WTC11 (cell line): ENCODE results near the gene CEMIP. TPM values are rescaled to one million over a fixed set of nuclear protein-coding genes. Genes with fewer than 3 reads are reported as not detected.

Experiments used
- AR ChIP-seq: fragments of 250-450 bp; sonication (Bioruptor Pico); IDR thresholded peaks from 2 replicates; pipeline ENCODE4 v1.9.0; 2021; ENCODE audit warnings: mild to moderate bottlenecking
- ATF1 ChIP-seq: sonication (generic); formaldehyde crosslinking; IDR thresholded peaks from 2 replicates; pipeline ENCODE4 v1.8.1; 2023; ENCODE audit warnings: mild to moderate bottlenecking, moderate library complexity, missing genetic modification reagents
- ATF6 ChIP-seq: sonication (generic); formaldehyde crosslinking; IDR thresholded peaks from 2 replicates; pipeline ENCODE4 v1.8.1; 2023; ENCODE audit warnings: mild to moderate bottlenecking, missing genetic modification reagents
- CREB1 ChIP-seq: sonication (generic); formaldehyde crosslinking; IDR thresholded peaks from 2 replicates; pipeline ENCODE4 v1.8.0; 2023; ENCODE audit warnings: mild to moderate bottlenecking, missing genetic modification reagents
- E2F1 ChIP-seq: sonication (generic); formaldehyde crosslinking; IDR thresholded peaks from 2 replicates; pipeline ENCODE4 v1.8.0; 2022; ENCODE audit warnings: mild to moderate bottlenecking, missing genetic modification reagents
- ESRRA ChIP-seq: sonication (generic); formaldehyde crosslinking; IDR thresholded peaks from 2 replicates; pipeline ENCODE4 v1.8.1; 2022; ENCODE audit warnings: mild to moderate bottlenecking, missing genetic modification reagents, borderline replicate concordance
- ETV6 ChIP-seq: sonication (generic); formaldehyde crosslinking; IDR thresholded peaks from 2 replicates; pipeline ENCODE4 v1.8.1; 2022; ENCODE audit warnings: mild to moderate bottlenecking, missing genetic modification reagents
- FOXP4 ChIP-seq: sonication (generic); formaldehyde crosslinking; IDR thresholded peaks from 2 replicates; pipeline ENCODE4 v1.8.0; 2022; ENCODE audit warnings: mild to moderate bottlenecking, missing genetic modification reagents
- GABPB1 ChIP-seq: sonication (generic); formaldehyde crosslinking; IDR thresholded peaks from 2 replicates; pipeline ENCODE4 v1.8.1; 2023; ENCODE audit warnings: mild to moderate bottlenecking, missing genetic modification reagents
- GTF2I ChIP-seq: fragments of 250-450 bp; sonication (Bioruptor Pico); conservative IDR thresholded peaks from 2 replicates; pipeline ENCODE4 v1.4.0; 2021; ENCODE audit warnings: mild to moderate bottlenecking
- HMGXB4 ChIP-seq: sonication (generic); formaldehyde crosslinking; IDR thresholded peaks from 2 replicates; pipeline ENCODE4 v1.8.1; 2023; ENCODE audit warnings: mild to moderate bottlenecking, moderate library complexity, missing genetic modification reagents
- IRF2 ChIP-seq: sonication (generic); formaldehyde crosslinking; IDR thresholded peaks from 2 replicates; pipeline ENCODE4 v1.8.0; 2022; ENCODE audit warnings: low read depth, missing genetic modification reagents, borderline replicate concordance
- MAX ChIP-seq: sonication (generic); formaldehyde crosslinking; IDR thresholded peaks from 2 replicates; pipeline ENCODE4 v1.8.0; 2022; ENCODE audit warnings: mild to moderate bottlenecking, missing genetic modification reagents
- MLX ChIP-seq: sonication (generic); formaldehyde crosslinking; IDR thresholded peaks from 2 replicates; pipeline ENCODE4 v1.8.1; 2023; ENCODE audit warnings: mild to moderate bottlenecking, missing genetic modification reagents, moderate library complexity
- MXD4 ChIP-seq: fragments of 250-450 bp; sonication (Bioruptor Pico); IDR thresholded peaks from 2 replicates; pipeline ENCODE4 v1.8.0; 2021; ENCODE audit warnings: mild to moderate bottlenecking, moderate library complexity, borderline replicate concordance
- MYBL2 ChIP-seq: sonication (generic); formaldehyde crosslinking; IDR thresholded peaks from 2 replicates; pipeline ENCODE4 v1.8.1; 2023; ENCODE audit warnings: mild to moderate bottlenecking, moderate library complexity, missing genetic modification reagents
- NFE2L1 ChIP-seq: sonication (generic); formaldehyde crosslinking; IDR thresholded peaks from 2 replicates; pipeline ENCODE4 v1.8.1; 2023; ENCODE audit warnings: missing genetic modification reagents
- NFYB ChIP-seq: sonication (generic); formaldehyde crosslinking; conservative IDR thresholded peaks from 2 replicates; pipeline ENCODE4 v1.8.0; 2022; ENCODE audit warnings: low read depth, missing genetic modification reagents
- NR1H2 ChIP-seq: sonication (generic); formaldehyde crosslinking; IDR thresholded peaks from 2 replicates; pipeline ENCODE4 v1.9.0; 2021; ENCODE audit warnings: mild to moderate bottlenecking, moderate library complexity, missing genetic modification reagents
- NR3C1 ChIP-seq: sonication (generic); formaldehyde crosslinking; conservative IDR thresholded peaks from 2 replicates; pipeline ENCODE4 v1.8.1; 2023; ENCODE audit warnings: low read depth, mild to moderate bottlenecking, missing genetic modification reagents
- RELA ChIP-seq: sonication (generic); formaldehyde crosslinking; IDR thresholded peaks from 2 replicates; pipeline ENCODE4 v1.8.1; 2022; ENCODE audit warnings: missing genetic modification reagents, mild to moderate bottlenecking, borderline replicate concordance
- TCF7 ChIP-seq: sonication (generic); formaldehyde crosslinking; IDR thresholded peaks from 2 replicates; pipeline ENCODE4 v1.8.0; 2022; ENCODE audit warnings: mild to moderate bottlenecking, low read depth, missing genetic modification reagents, moderate library complexity
- TEAD4 ChIP-seq: sonication (generic); formaldehyde crosslinking; IDR thresholded peaks from 2 replicates; pipeline ENCODE4 v1.8.0; 2022; ENCODE audit warnings: mild to moderate bottlenecking, missing genetic modification reagents
- ZBTB43 ChIP-seq: sonication (generic); formaldehyde crosslinking; IDR thresholded peaks from 2 replicates; pipeline ENCODE4 v1.8.1; 2023; ENCODE audit warnings: mild to moderate bottlenecking, missing genetic modification reagents
- ZNF138 ChIP-seq: sonication (generic); formaldehyde crosslinking; conservative IDR thresholded peaks from 2 replicates; pipeline ENCODE4 v1.8.1; 2022; ENCODE audit warnings: mild to moderate bottlenecking, moderate library complexity, missing genetic modification reagents
- ZNF232 ChIP-seq: sonication (generic); formaldehyde crosslinking; IDR thresholded peaks from 2 replicates; pipeline ENCODE4 v1.8.0; 2022; ENCODE audit warnings: mild to moderate bottlenecking, missing genetic modification reagents
- ZNF671 ChIP-seq: fragments of 250-450 bp; sonication (Bioruptor Pico); IDR thresholded peaks from 2 replicates; pipeline ENCODE4 v1.8.0; 2021; ENCODE audit warnings: mild to moderate bottlenecking
- total RNA-seq: library from RNA; stranded (reverse); gene quantifications from 3 replicates; pipeline ENCODE4 v1.2.3, GENCODE V29; 2021

Gene CEMIP
- total RNA-seq, 1 experiment from 2014 or later = 0.87 TPM

GRCh38 chr15:80989518-80990478 lies 210.6 kb downstream of the CEMIP start, which contains the start of gene MESD (continued):
- TF ChIP-seq MXD4 (CRISPR knock-in tag) (no peak), ZNF138 (no peak), NFE2L1 (CRISPR knock-in tag) (peak; percentile 79), ZBTB43 (CRISPR knock-in tag) (peak; percentile 83), NR1H2 (CRISPR knock-in tag) (no peak), ZNF232 (CRISPR knock-in tag) (peak; percentile 91; the same call in 1 of the 2 replicates), HMGXB4 (CRISPR knock-in tag) (0 out of 2 replicates have a peak, but pooled peaks have one; percentile 15), TEAD4 (CRISPR knock-in tag) (no peak), MYBL2 (0 out of 2 replicates have a peak, but pooled peaks have one; percentile 59), NFYB (CRISPR knock-in tag) (no peak), RELA (CRISPR knock-in tag) (no peak), E2F1 (no peak), AR (CRISPR knock-in tag) (no peak), NR3C1 (CRISPR knock-in tag) (no peak), ESRRA (CRISPR knock-in tag) (no peak), GABPB1 (no peak), IRF2 (CRISPR knock-in tag) (no peak), ZNF671 (CRISPR knock-in tag) (0 out of 2 replicates have a peak, but pooled peaks have one; percentile 1), MAX (CRISPR knock-in tag) (no peak; the same call in 1 of the 2 replicates), TCF7 (no peak), GTF2I (CRISPR knock-in tag) (no peak), ATF1 (CRISPR knock-in tag) (no peak), FOXP4 (CRISPR knock-in tag) (peak; percentile 84), CREB1 (CRISPR knock-in tag) (peak; percentile 52; the same call in 1 of the 2 replicates), MLX (CRISPR knock-in tag) (no peak), ATF6 (CRISPR knock-in tag) (no peak), ETV6 (CRISPR knock-in tag) (peak; percentile 90)
